Sigmoid colon (tissue), 4 donors: ENCODE data around the gene SPRED1.
"Not testable (repeated sequence)": the region's sequence is repeated elsewhere in the genome, so short reads cannot be mapped to it uniquely, and the experiment has no call there.

Experiments used
- CTCF ChIP-seq, 4 experiments: fragments of 450-650 bp in 3 of 4; fragments of 200-600 bp in 1 of 4; IDR thresholded peaks; one replicate each; pipeline ENCODE4 v1.5.1; 2016 to 2019; ENCODE audit warnings: antibody characterized with exemption in 4 of 4, mild to moderate bottlenecking in 3 of 4, moderate library complexity in 2 of 4
- POLR2A ChIP-seq, 2 donors: fragments of 450-650 bp; IDR thresholded peaks; one replicate each; pipeline ENCODE4 v1.6.1; 2016; ENCODE audit warnings: antibody characterized with exemption in 2 of 2, mild to moderate bottlenecking in 2 of 2, moderate library complexity in 2 of 2
- POLR2AphosphoS5 ChIP-seq, 4 donors: sonication (generic); formaldehyde crosslinking; IDR thresholded peaks; one replicate each; pipeline ENCODE4 v1.6.1; 2017; ENCODE audit warnings: antibody characterized with exemption in 4 of 4

DNA sequence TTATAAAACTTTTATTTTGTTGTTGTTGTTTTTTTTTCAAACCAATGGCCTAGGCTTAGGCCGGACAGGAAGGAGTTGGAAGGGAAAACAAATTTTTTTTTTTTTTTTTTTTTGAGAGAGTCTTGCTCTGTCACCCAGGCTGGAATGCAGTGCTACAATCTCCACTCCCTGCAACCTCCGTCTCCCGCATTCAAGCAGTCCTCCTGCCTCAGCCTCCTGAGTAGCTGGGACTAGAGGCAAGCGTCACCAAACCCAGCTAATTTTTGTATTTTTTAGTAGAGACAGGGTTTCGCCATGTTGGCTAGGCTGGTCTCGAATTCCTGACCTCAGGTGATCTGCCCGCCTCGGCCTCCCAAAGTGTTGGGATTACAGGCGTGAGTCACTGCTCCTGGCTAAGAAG is 15.6 kb upstream of the SPRED1 start:
- TF ChIP-seq CTCF, POLR2AphosphoS5, POLR2A (IDR thresholded peaks at IDR 0.05): not testable (repeated sequence)
